A549 (cell line): Measurements from ENCODE around the gene TXK. TPM values are rescaled to one million over a fixed set of nuclear protein-coding genes. Genes with fewer than 3 reads are reported as not detected.

ENCODE experiments used
- ATAC-seq, 2 experiments: fragments of 200-7000 bp in 1 of 2; fragments of >200 bp in 1 of 2; cut with Nextera tagmentation in 1 of 2; cut with Tn5 transposase in 1 of 2; 3 replicates each; pipeline versions ENCODE4 v1.8.0 to v1.9.1; 2018 to 2020; ENCODE audit warnings: mild to moderate bottlenecking in 1 of 2, moderate library complexity in 1 of 2
- CTCF ChIA-PET: fragments of 300-600 bp; sonication (Branson Sonifier 250); formaldehyde crosslinking; extraction: SDS; loops from one replicate; lab custom pipeline; 2021; ENCODE audit warnings: antibody characterized with exemption, inconsistent platforms; lab: Yijun Ruan, JAX
- POLR2A ChIA-PET: fragments of 350-600 bp; formaldehyde crosslinking; extraction: SDS; loops from one replicate; lab custom pipeline; 2021; ENCODE audit warnings: antibody characterized with exemption, inconsistent platforms; lab: Yijun Ruan, JAX
- DNase-seq, 2 experiments: peaks; one replicate each; pipeline versions ENCODE4 v3.0.0 to v3.0.0-alpha.2; 2011 to 2016; ENCODE audit warnings: low read depth in 1 of 2, low spot score in 1 of 2
- FAIRE-seq: peaks from 2 replicates; lab custom pipeline; 2011; peaks lifted over from hg19 to GRCh38; lab: Jason Lieb, UNC
- H3K27ac ChIP-seq, 2 experiments: fragments of >200 bp; sonication (Bioruptor Twin); formaldehyde crosslinking; 3 replicates each; pipeline ENCODE4 v1.5.1; 2016 to 2017
- H3K4me1 ChIP-seq: fragments of >200 bp; sonication (Bioruptor Twin); formaldehyde crosslinking; 3 replicates; pipeline ENCODE4 v1.6.1; 2016
- H3K4me2 ChIP-seq: fragments of >200 bp; sonication (Bioruptor Twin); formaldehyde crosslinking; 3 replicates; pipeline ENCODE4 v1.6.1; 2016
- H3K4me3 ChIP-seq: fragments of >200 bp; sonication (Bioruptor Twin); formaldehyde crosslinking; 3 replicates; pipeline ENCODE4 v1.5.1; 2016
- H3K9me3 ChIP-seq: fragments of >200 bp; sonication (Bioruptor Twin); formaldehyde crosslinking; 3 replicates; pipeline ENCODE4 v1.6.1; 2016
- BHLHE40 ChIP-seq: IDR thresholded peaks from 2 replicates; pipeline ENCODE4 v1.6.1; 2012; ENCODE audit warnings: low read depth, low read length, inconsistent platforms
- CBX2 ChIP-seq: fragments of 200-600 bp; sonication (generic); IDR thresholded peaks from 2 replicates; pipeline ENCODE4 v1.6.1; 2016; ENCODE audit warnings: low read depth, mild to moderate bottlenecking, borderline replicate concordance
- CHD2 ChIP-seq: fragments of 150-350 bp; IDR thresholded peaks from 2 replicates; pipeline ENCODE4 v1.6.1; 2014; ENCODE audit warnings: low read length; ENCODE audit not compliant: partially characterized antibody
- CHD4 ChIP-seq: fragments of 200-600 bp; sonication (generic); IDR thresholded peaks from 2 replicates; pipeline ENCODE4 v1.6.1; 2016; ENCODE audit warnings: antibody characterized with exemption, mild to moderate bottlenecking, borderline replicate concordance
- EHMT2 ChIP-seq: fragments of 200-600 bp; sonication (generic); IDR thresholded peaks from 2 replicates; pipeline ENCODE4 v1.6.1; 2016; ENCODE audit warnings: antibody characterized with exemption, low read depth, mild to moderate bottlenecking, moderate library complexity
- EP300 ChIP-seq, 2 experiments: fragments of >200 bp; sonication (Bioruptor Twin); formaldehyde crosslinking; IDR thresholded peaks; 2 replicates in 1 of 2; 3 replicates in 1 of 2; pipeline ENCODE4 v1.6.1; 2016 to 2017
- ESRRA ChIP-seq: fragments of 150-350 bp; IDR thresholded peaks from 2 replicates; pipeline ENCODE4 v1.6.1; 2014; ENCODE audit warnings: mild to moderate bottlenecking, low read length, borderline replicate concordance
- FOXS1 ChIP-seq: fragments of 250-450 bp; sonication (Bioruptor Pico); IDR thresholded peaks from 2 replicates; pipeline ENCODE4 v1.5.0; 2020; ENCODE audit warnings: mild to moderate bottlenecking, moderate library complexity
- GATA3 ChIP-seq: IDR thresholded peaks from 2 replicates; pipeline ENCODE4 v1.6.1; 2012; ENCODE audit warnings: borderline replicate concordance
- HOXB13 ChIP-seq: fragments of 250-450 bp; sonication (Bioruptor Pico); IDR thresholded peaks from 2 replicates; pipeline ENCODE4 v1.5.0; 2020; ENCODE audit warnings: low read depth, mild to moderate bottlenecking, moderate library complexity
- JUNB ChIP-seq: fragments of >200 bp; sonication (Bioruptor Twin); formaldehyde crosslinking; IDR thresholded peaks from 2 replicates; pipeline ENCODE4 v1.6.1; 2016
- MAFK ChIP-seq: fragments of 450-650 bp; IDR thresholded peaks from 2 replicates; pipeline ENCODE4 v1.6.1; 2014; ENCODE audit not compliant: partially characterized antibody
- MAZ ChIP-seq: fragments of 150-350 bp; IDR thresholded peaks from 2 replicates; pipeline ENCODE4 v1.6.1; 2014; ENCODE audit warnings: antibody characterized with exemption, low read depth, low read length, borderline replicate concordance
- MYC ChIP-seq: IDR thresholded peaks from 2 replicates; pipeline ENCODE4 v1.6.1; 2012; ENCODE audit warnings: mild to moderate bottlenecking, inconsistent platforms, low read length, improper control_type of control experiment, borderline replicate concordance
- NPAS2 ChIP-seq: fragments of 250-450 bp; sonication (Bioruptor Pico); IDR thresholded peaks from 2 replicates; pipeline ENCODE4 v1.8.0; 2022; ENCODE audit warnings: mild to moderate bottlenecking, moderate library complexity, borderline replicate concordance
- PHF8 ChIP-seq: fragments of 200-600 bp; sonication (generic); IDR thresholded peaks from 2 replicates; pipeline ENCODE4 v1.6.1; 2016; ENCODE audit warnings: low read depth, mild to moderate bottlenecking, antibody characterized with exemption, moderate library complexity, borderline replicate concordance
- RAD21 ChIP-seq, 2 experiments: fragments of >200 bp in 1 of 2; sonication (Bioruptor Twin) in 1 of 2; formaldehyde crosslinking in 1 of 2; IDR thresholded peaks in 1 of 2; conservative IDR thresholded peaks in 1 of 2; 2 replicates in 1 of 2; 3 replicates in 1 of 2; pipeline ENCODE4 v1.6.1; 2012 to 2018; ENCODE audit warnings: inconsistent platforms in 1 of 2
- RCOR1 ChIP-seq: fragments of 150-350 bp; IDR thresholded peaks from 2 replicates; pipeline ENCODE4 v1.6.1; 2014; ENCODE audit warnings: antibody characterized with exemption, low read length, low read depth
- SMC3 ChIP-seq: fragments of >200 bp; sonication (Bioruptor Twin); formaldehyde crosslinking; IDR thresholded peaks from 3 replicates; pipeline ENCODE4 v1.6.1; 2018; ENCODE audit warnings: inconsistent platforms
- TP53 ChIP-seq: fragments of 250-450 bp; sonication (Bioruptor Pico); IDR thresholded peaks from 2 replicates; pipeline ENCODE4 v1.5.0; 2021; ENCODE audit warnings: mild to moderate bottlenecking, moderate library complexity
- ZC3H11A ChIP-seq: fragments of 450-650 bp; IDR thresholded peaks from 2 replicates; pipeline ENCODE4 v1.6.1; 2014; ENCODE audit warnings: antibody characterized with exemption, mild to moderate bottlenecking
- ZFP36 ChIP-seq: fragments of 450-650 bp; IDR thresholded peaks from 2 replicates; pipeline ENCODE4 v1.6.1; 2014; ENCODE audit warnings: borderline replicate concordance; ENCODE audit not compliant: partially characterized antibody
- WGBS: methylation state at CpG from one replicate; pipeline ENCODE4 v1.1.6; 2017; ENCODE audit errors: missing lambda C conversion rate; 5-methylcytosine and 5-hydroxymethylcytosine counted together
- polyA plus RNA-seq, 4 experiments: library from polyadenylated mRNA; depleted of rRNA in 3 of 4; stranded (reverse); fragments of >200 nt; fragmentation: RNase III in 1 of 4; extraction: RNeasy Plus Mini Kit Qiagen cat#74134 plus additional on column Dnase treatment in 1 of 4; gene quantifications; 2 replicates in 3 of 4; 3 replicates in 1 of 4; pipeline ENCODE4 v1.2.3, GENCODE V29; 2011 to 2017
- TF ChIP-seq, protein P1 (sequence below): fragments of 250-450 bp; sonication (Bioruptor Pico); IDR thresholded peaks from 2 replicates; pipeline ENCODE4 v1.5.0; 2020; ENCODE audit warnings: low read depth, mild to moderate bottlenecking, moderate library complexity
- TF ChIP-seq, protein P2 (sequence below): IDR thresholded peaks from 2 replicates; pipeline ENCODE4 v1.6.1; 2012
- TF ChIP-seq, protein P3 (sequence below): IDR thresholded peaks from 2 replicates; pipeline ENCODE4 v1.6.1; 2012; ENCODE audit warnings: low read depth, borderline replicate concordance
- TF ChIP-seq, protein P4 (sequence below): IDR thresholded peaks from 2 replicates; pipeline ENCODE4 v1.6.1; 2012
- TF ChIP-seq, protein P5 (sequence below): fragments of 200-600 bp; sonication (generic); IDR thresholded peaks from 2 replicates; pipeline ENCODE4 v1.6.1; 2016; ENCODE audit warnings: antibody characterized with exemption, mild to moderate bottlenecking, moderate library complexity
- TF ChIP-seq, protein P6 (sequence below): fragments of >200 bp; sonication (Bioruptor Twin); formaldehyde crosslinking; IDR thresholded peaks from 3 replicates; pipeline ENCODE4 v1.5.1; 2016

Gene TXK
- polyA plus RNA-seq, 2 of the 4 experiments (the other 2 are of a cell fraction): 0.06 to 0.14 TPM

DNA sequence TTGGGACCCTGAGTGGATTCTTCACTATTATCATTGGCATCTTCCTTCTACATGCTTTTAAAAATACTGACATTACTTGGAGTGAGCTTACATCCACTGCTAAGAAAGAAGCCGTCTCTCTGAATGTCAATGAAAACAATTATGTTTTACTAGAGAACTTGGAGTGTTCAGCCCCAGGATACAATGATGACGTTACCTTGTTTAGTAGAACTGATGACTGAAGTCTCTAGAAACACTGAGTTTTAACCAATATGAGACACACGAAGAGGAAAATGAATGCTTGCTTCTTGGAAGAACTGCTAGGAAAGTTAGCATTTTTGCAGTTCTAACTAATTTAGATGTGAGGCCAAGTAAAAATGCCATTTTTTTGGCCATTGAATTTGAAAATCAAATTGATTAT is 98.1 kb downstream of the TXK start:
- no peak for FAIRE-seq
- Histone ChIP-seq H3K4me2 (no peak overlapping the region), H3K4me1 (no peaks in the 10 kb centered on the region), H3K9me3 (no peaks in the 10 kb centered on the region), H3K4me3 (no peak overlapping the region), H3K27ac (no peak overlapping the region)
- no peak for DNase-seq
- POLR2A ChIA-PET: no interaction called here
- TF ChIP-seq, protein P1, sequence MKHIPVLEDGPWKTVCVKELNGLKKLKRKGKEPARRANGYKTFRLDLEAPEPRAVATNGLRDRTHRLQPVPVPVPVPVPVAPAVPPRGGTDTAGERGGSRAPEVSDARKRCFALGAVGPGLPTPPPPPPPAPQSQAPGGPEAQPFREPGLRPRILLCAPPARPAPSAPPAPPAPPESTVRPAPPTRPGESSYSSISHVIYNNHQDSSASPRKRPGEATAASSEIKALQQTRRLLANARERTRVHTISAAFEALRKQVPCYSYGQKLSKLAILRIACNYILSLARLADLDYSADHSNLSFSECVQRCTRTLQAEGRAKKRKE (CRISPR knock-in tag): no peak
- TF ChIP-seq PHF8: no peak
- TF ChIP-seq CHD4: no peak
- no peak for TF ChIP-seq BHLHE40
- no peak for TF ChIP-seq NPAS2 (CRISPR knock-in tag)
- no peak for TF ChIP-seq FOXS1 (CRISPR knock-in tag)
- TF ChIP-seq CBX2: no peak
- TF ChIP-seq TP53: no peak
- TF ChIP-seq, protein P2, sequence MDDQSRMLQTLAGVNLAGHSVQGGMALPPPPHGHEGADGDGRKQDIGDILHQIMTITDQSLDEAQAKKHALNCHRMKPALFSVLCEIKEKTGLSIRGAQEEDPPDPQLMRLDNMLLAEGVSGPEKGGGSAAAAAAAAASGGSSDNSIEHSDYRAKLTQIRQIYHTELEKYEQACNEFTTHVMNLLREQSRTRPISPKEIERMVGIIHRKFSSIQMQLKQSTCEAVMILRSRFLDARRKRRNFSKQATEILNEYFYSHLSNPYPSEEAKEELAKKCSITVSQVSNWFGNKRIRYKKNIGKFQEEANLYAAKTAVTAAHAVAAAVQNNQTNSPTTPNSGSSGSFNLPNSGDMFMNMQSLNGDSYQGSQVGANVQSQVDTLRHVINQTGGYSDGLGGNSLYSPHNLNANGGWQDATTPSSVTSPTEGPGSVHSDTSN: no peak
- TF ChIP-seq ESRRA: no peak
- no peak for TF ChIP-seq GATA3
- no peak for TF ChIP-seq ZC3H11A
- TF ChIP-seq, protein P3, sequence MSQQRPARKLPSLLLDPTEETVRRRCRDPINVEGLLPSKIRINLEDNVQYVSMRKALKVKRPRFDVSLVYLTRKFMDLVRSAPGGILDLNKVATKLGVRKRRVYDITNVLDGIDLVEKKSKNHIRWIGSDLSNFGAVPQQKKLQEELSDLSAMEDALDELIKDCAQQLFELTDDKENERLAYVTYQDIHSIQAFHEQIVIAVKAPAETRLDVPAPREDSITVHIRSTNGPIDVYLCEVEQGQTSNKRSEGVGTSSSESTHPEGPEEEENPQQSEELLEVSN: no peak
- TF ChIP-seq, protein P4, sequence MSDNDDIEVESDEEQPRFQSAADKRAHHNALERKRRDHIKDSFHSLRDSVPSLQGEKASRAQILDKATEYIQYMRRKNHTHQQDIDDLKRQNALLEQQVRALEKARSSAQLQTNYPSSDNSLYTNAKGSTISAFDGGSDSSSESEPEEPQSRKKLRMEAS: no peak
- TF ChIP-seq RCOR1: no peak
- TF ChIP-seq CHD2: no peak
- TF ChIP-seq ZFP36: no peak
- 56% methylated on average over 3 of the region's 3 CpGs for WGBS
- no peak for ATAC-seq
- CTCF ChIA-PET: interaction anchor here (1.5 kb wide), 1 partner anchor 48 kb away, joined by 5 read pairs; no protein-coding TSS in a partner anchor

DNA sequence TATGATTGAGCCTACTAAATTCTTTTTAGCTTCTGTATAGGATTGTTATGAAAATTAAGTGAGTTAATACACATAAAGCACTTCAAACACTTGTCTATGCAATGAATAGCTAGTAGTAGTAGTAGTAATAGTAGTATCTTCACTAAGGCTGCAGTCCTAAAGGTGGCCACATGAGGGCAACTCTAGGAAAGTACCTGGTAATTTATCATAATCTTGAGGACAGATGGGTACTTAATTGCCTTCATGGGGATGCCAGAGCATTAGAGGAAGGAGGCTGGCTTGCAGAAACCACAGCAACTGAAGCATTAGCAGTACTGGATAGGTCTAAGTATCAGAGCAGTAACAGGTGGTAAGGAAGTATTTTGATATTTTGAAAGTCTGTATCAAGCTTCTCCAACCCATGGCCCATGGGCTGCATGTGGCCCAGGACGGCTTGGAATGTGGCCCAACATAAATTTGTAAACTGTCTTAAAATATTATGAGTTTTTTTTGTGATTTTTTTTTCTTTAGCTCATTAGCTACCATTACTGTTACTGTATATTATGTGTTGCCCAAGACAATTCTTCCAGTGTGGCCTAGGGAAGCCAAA is 100.1 kb downstream of the TXK start:
- Histone ChIP-seq H3K4me1 (no peaks in the 10 kb centered on the region), H3K4me2 (no peak overlapping the region), H3K4me3 (no peak overlapping the region), H3K27ac (no peak overlapping the region), H3K9me3 (no peaks in the 10 kb centered on the region)
- TF ChIP-seq MYC: no peak
- TF ChIP-seq JUNB: no peak
- TF ChIP-seq EP300 (IDR thresholded peaks at IDR 0.05): no peak
- TF ChIP-seq, protein P5, sequence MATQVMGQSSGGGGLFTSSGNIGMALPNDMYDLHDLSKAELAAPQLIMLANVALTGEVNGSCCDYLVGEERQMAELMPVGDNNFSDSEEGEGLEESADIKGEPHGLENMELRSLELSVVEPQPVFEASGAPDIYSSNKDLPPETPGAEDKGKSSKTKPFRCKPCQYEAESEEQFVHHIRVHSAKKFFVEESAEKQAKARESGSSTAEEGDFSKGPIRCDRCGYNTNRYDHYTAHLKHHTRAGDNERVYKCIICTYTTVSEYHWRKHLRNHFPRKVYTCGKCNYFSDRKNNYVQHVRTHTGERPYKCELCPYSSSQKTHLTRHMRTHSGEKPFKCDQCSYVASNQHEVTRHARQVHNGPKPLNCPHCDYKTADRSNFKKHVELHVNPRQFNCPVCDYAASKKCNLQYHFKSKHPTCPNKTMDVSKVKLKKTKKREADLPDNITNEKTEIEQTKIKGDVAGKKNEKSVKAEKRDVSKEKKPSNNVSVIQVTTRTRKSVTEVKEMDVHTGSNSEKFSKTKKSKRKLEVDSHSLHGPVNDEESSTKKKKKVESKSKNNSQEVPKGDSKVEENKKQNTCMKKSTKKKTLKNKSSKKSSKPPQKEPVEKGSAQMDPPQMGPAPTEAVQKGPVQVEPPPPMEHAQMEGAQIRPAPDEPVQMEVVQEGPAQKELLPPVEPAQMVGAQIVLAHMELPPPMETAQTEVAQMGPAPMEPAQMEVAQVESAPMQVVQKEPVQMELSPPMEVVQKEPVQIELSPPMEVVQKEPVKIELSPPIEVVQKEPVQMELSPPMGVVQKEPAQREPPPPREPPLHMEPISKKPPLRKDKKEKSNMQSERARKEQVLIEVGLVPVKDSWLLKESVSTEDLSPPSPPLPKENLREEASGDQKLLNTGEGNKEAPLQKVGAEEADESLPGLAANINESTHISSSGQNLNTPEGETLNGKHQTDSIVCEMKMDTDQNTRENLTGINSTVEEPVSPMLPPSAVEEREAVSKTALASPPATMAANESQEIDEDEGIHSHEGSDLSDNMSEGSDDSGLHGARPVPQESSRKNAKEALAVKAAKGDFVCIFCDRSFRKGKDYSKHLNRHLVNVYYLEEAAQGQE: no peak
- TF ChIP-seq HOXB13: no peak
- TF ChIP-seq EHMT2: no peak
- TF ChIP-seq, protein P2: no peak
- TF ChIP-seq, protein P6, sequence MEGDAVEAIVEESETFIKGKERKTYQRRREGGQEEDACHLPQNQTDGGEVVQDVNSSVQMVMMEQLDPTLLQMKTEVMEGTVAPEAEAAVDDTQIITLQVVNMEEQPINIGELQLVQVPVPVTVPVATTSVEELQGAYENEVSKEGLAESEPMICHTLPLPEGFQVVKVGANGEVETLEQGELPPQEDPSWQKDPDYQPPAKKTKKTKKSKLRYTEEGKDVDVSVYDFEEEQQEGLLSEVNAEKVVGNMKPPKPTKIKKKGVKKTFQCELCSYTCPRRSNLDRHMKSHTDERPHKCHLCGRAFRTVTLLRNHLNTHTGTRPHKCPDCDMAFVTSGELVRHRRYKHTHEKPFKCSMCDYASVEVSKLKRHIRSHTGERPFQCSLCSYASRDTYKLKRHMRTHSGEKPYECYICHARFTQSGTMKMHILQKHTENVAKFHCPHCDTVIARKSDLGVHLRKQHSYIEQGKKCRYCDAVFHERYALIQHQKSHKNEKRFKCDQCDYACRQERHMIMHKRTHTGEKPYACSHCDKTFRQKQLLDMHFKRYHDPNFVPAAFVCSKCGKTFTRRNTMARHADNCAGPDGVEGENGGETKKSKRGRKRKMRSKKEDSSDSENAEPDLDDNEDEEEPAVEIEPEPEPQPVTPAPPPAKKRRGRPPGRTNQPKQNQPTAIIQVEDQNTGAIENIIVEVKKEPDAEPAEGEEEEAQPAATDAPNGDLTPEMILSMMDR: peak; percentile 23; the same call in 2 of the 3 replicates
- TF ChIP-seq TP53: no peak
- no peak for TF ChIP-seq MAZ
- peak; percentile 24; the same call in 1 of the 3 replicates for TF ChIP-seq SMC3
- TF ChIP-seq MAFK: no peak
- TF ChIP-seq PHF8: no peak
- peak in 1 of 2 experiments; percentile 24; a peak in 1 of 5 replicates for TF ChIP-seq RAD21 (conservative IDR thresholded peaks at IDR 0.05 in 1 of 2, IDR thresholded peaks at IDR 0.05 in 1 of 2)
- POLR2A ChIA-PET: no interaction called here
- CTCF ChIA-PET: interaction anchor here (0.7 to 2.6 kb wide), 8 partner anchors 9 to 57 kb away, joined by 3 to 19 read pairs (median 6); partner anchors contain the start of gene CNGA1
- 63% methylated on average over 1 of the region's 1 CpG for WGBS
- ATAC-seq: peak in 1 of 2 experiments; percentile 57; a peak in 3 of 6 replicates
- FAIRE-seq: no peak
- peak in 1 of 2 experiments; percentile 18 for DNase-seq
